Uterus (tissue), 4 donors: ENCODE data around the gene MBD3L5. TPM values are rescaled to one million over a fixed set of nuclear protein-coding genes. Genes with fewer than 3 reads are reported as not detected.
"Not testable (repeated sequence)": the region's sequence is repeated elsewhere in the genome, so short reads cannot be mapped to it uniquely, and the experiment has no call there.

ENCODE experiments used
- DNase-seq, 2 donors: peaks; one replicate each; pipeline ENCODE4 v3.0.0-alpha.2; 2019 to 2020
- H3K27ac ChIP-seq, 2 donors: fragments of 200-600 bp; sonication (generic); 1 replicate in 1 of 2; 2 replicates in 1 of 2; pipeline ENCODE4 v1.5.1; 2016 to 2018
- H3K27me3 ChIP-seq, 2 donors: fragments of 200-600 bp; sonication (generic); one replicate each; pipeline ENCODE4 v1.5.1; 2018 to 2019; ENCODE audit warnings: control low read depth in 1 of 2
- H3K36me3 ChIP-seq, 2 donors: fragments of 200-600 bp; sonication (generic); one replicate each; pipeline ENCODE4 v1.5.1; 2019; ENCODE audit warnings: control low read depth in 1 of 2
- H3K4me1 ChIP-seq, 2 donors: fragments of 200-600 bp; sonication (generic); one replicate each; pipeline ENCODE4 v1.5.1; 2018 to 2019; ENCODE audit warnings: control low read depth in 1 of 2
- H3K4me3 ChIP-seq, 2 donors: fragments of 200-600 bp; sonication (generic); 1 replicate in 1 of 2; 2 replicates in 1 of 2; pipeline ENCODE4 v1.5.1; 2018 to 2019; ENCODE audit warnings: mild to moderate bottlenecking in 1 of 2
- H3K9me3 ChIP-seq, 2 donors: fragments of 200-600 bp; sonication (generic); one replicate each; pipeline ENCODE4 v1.5.1; 2019; ENCODE audit warnings: control low read depth in 1 of 2
- CTCF ChIP-seq, 4 experiments: fragments of 200-600 bp in 2 of 4; fragments of 450-650 bp in 2 of 4; sonication (generic) in 2 of 4; IDR thresholded peaks; one replicate each; pipeline ENCODE4 v1.5.1; 2016 to 2019; ENCODE audit warnings: antibody characterized with exemption in 4 of 4, mild to moderate bottlenecking in 2 of 4, moderate library complexity in 1 of 4
- POLR2A ChIP-seq, 2 donors: fragments of 450-650 bp; IDR thresholded peaks; one replicate each; pipeline ENCODE4 v1.6.1; 2016; ENCODE audit warnings: antibody characterized with exemption in 2 of 2, mild to moderate bottlenecking in 1 of 2, moderate library complexity in 1 of 2
- intact Hi-C: fragments of 100-400 bp; cut with DNase I; formaldehyde crosslinking; loops from one replicate; pipeline ENCODE4 v1.15.1; 2023; ENCODE audit warnings: low total_unique reads
- total RNA-seq, 4 donors: library from RNA; depleted of rRNA in 3 of 4; stranded (reverse); fragments of >200 nt in 3 of 4; gene quantifications; one replicate each; pipeline versions ENCODE4 v1.1.0 to v1.2.4, GENCODE V29; 2014 to 2023
- donor health status: DM: yes; HTN: yes; CAD: no.

The MBD3L5 gene
- total RNA-seq, 4 donors from 2014 or later: not detected

GRCh38 chr19:7041563-7041962 lies 11.2 kb downstream of the MBD3L5 start:
- H3K4me1 ChIP-seq, H3K27me3 ChIP-seq, H3K4me3 ChIP-seq, H3K27ac ChIP-seq, H3K36me3 ChIP-seq, H3K9me3 ChIP-seq, DNase-seq, intact Hi-C loops: not testable (repeated sequence)

- DNase-seq, H3K36me3 ChIP-seq, H3K4me1 ChIP-seq, H3K27ac ChIP-seq, H3K4me3 ChIP-seq, H3K27me3 ChIP-seq, intact Hi-C loops, H3K9me3 ChIP-seq: not testable (repeated sequence)
Measured at GRCh38 chr19:7049021-7049420, 18.6 kb downstream of the MBD3L5 start, which contains the start of gene MBD3L2. Gene MBD3L2, plus strand, starts transcription at chr19:7049321. Its CDS starts 53 bp downstream, at chr19:7049374.

GRCh38 chr19:7051421-7051820 lies 21.0 kb downstream of the MBD3L5 start:
- H3K27me3 ChIP-seq, intact Hi-C loops, DNase-seq, H3K36me3 ChIP-seq, H3K4me1 ChIP-seq, H3K27ac ChIP-seq, H3K9me3 ChIP-seq, H3K4me3 ChIP-seq: not testable (repeated sequence)

- H3K36me3 ChIP-seq, H3K4me3 ChIP-seq, H3K9me3 ChIP-seq, H3K27me3 ChIP-seq, DNase-seq, H3K4me1 ChIP-seq, H3K27ac ChIP-seq, intact Hi-C loops: not testable (repeated sequence)
Measured at GRCh38 chr19:7052896-7053295, 22.5 kb downstream of the MBD3L5 start.

GRCh38 chr19:7054635-7055368 lies 24.4 kb downstream of the MBD3L5 start:
- H3K4me3 ChIP-seq, H3K27ac ChIP-seq, H3K36me3 ChIP-seq, H3K9me3 ChIP-seq, intact Hi-C loops, H3K27me3 ChIP-seq, DNase-seq, H3K4me1 ChIP-seq: not testable (repeated sequence)

- H3K27ac ChIP-seq, intact Hi-C loops, H3K27me3 ChIP-seq, H3K36me3 ChIP-seq, H3K4me3 ChIP-seq, H3K4me1 ChIP-seq, H3K9me3 ChIP-seq, DNase-seq: not testable (repeated sequence)
Measured at GRCh38 chr19:7055679-7056078, 25.3 kb downstream of the MBD3L5 start.

- H3K27ac ChIP-seq, H3K4me3 ChIP-seq, DNase-seq, H3K4me1 ChIP-seq, H3K27me3 ChIP-seq, H3K9me3 ChIP-seq, H3K36me3 ChIP-seq, intact Hi-C loops: not testable (repeated sequence)
Measured at GRCh38 chr19:7056371-7056770, 26.0 kb downstream of the MBD3L5 start.

- intact Hi-C loops: not testable (repeated sequence)
Measured at GRCh38 chr19:7058576-7058975, 28.2 kb downstream of the MBD3L5 start, which contains the start of gene MBD3L3. Gene MBD3L3, minus strand, starts transcription at chr19:7058676. Its CDS starts 71 bp downstream, at chr19:7058605.

GRCh38 chr19:7059977-7060376 lies 29.6 kb downstream of the MBD3L5 start:
- DNase-seq, H3K4me3 ChIP-seq, H3K27ac ChIP-seq, H3K27me3 ChIP-seq, H3K9me3 ChIP-seq, intact Hi-C loops, H3K4me1 ChIP-seq, H3K36me3 ChIP-seq: not testable (repeated sequence)

More at GRCh38 chr19:7058576-7058975, 28.2 kb downstream of the MBD3L5 start, which contains the start of gene MBD3L3:
- not testable (repeated sequence) for H3K4me1 ChIP-seq, H3K27me3 ChIP-seq, H3K36me3 ChIP-seq, H3K27ac ChIP-seq, H3K4me3 ChIP-seq, H3K9me3 ChIP-seq, DNase-seq

GRCh38 chr19:7063339-7063738 lies 33.0 kb downstream of the MBD3L5 start:
- Histone ChIP-seq H3K27me3 (no peaks in the 10 kb centered on the region), H3K27ac (no peak overlapping the region), H3K9me3 (no peaks in the 10 kb centered on the region), H3K36me3 (no peaks in the 10 kb centered on the region), H3K4me1 (no peaks in the 10 kb centered on the region), H3K4me3 (no peak overlapping the region)
- intact Hi-C loops: no loop called here
- TF ChIP-seq POLR2A (IDR thresholded peaks at IDR 0.05) (no peak), CTCF (IDR thresholded peaks at IDR 0.05) (no peak)
- no peak for DNase-seq
